Brain microvascular endothelial cell (primary cell): Measurements from ENCODE around the gene BMP7.

Source experiments
- DNase-seq: peaks from one replicate; pipeline ENCODE4 v3.0.0-alpha.2; 2020
- H3K27ac ChIP-seq: fragments of 250-450 bp; sonication (Bioruptor Pico); 2 replicates; pipeline ENCODE4 v1.5.1; 2020; ENCODE audit warnings: mild to moderate bottlenecking, moderate library complexity
- H3K27me3 ChIP-seq: fragments of 250-450 bp; sonication (Bioruptor Pico); replicated peaks from 2 replicates; pipeline ENCODE4 v1.5.1; 2020; ENCODE audit warnings: mild to moderate bottlenecking
- H3K36me3 ChIP-seq: fragments of 250-450 bp; sonication (Bioruptor Pico); replicated peaks from 2 replicates; pipeline ENCODE4 v1.5.1; 2020; ENCODE audit warnings: mild to moderate bottlenecking
- H3K4me3 ChIP-seq: 2 replicates; pipeline ENCODE4 v1.5.1; 2011; ENCODE audit warnings: low read depth, mild to moderate bottlenecking, control low read depth, low read length, moderate library complexity
- CTCF ChIP-seq: IDR thresholded peaks from 2 replicates; pipeline ENCODE4 v1.5.1; 2011; ENCODE audit warnings: low read depth, mild to moderate bottlenecking, moderate library complexity, low read length, control low read depth, inconsistent platforms; ENCODE audit errors: missing control alignments
- in situ Hi-C: cut with HindIII; loops from 2 replicates; pipeline ENCODE4 v1.10.0; 2017; ENCODE audit warnings: low sequenced_read_pairs, low pct_ligation_motif_present

The BMP7 gene

GRCh38 chr20:57249073-57249472 lies 17.4 kb downstream of the BMP7 start:
- Histone ChIP-seq H3K4me3 (no peak overlapping the region), H3K36me3 (no peaks in the 10 kb centered on the region), H3K27ac (no peak overlapping the region), H3K27me3 (no peaks in the 10 kb centered on the region)
- no peak for DNase-seq
- TF ChIP-seq CTCF, result no peak
- in situ Hi-C loops, result no loop called here

GRCh38 chr20:57248132-57248797 lies 18.2 kb downstream of the BMP7 start:
- Histone ChIP-seq H3K27me3 (no peaks in the 10 kb centered on the region), H3K4me3 (no peak overlapping the region), H3K27ac (no peak overlapping the region), H3K36me3 (no peaks in the 10 kb centered on the region)
- TF ChIP-seq CTCF, result no peak
- in situ Hi-C loops, result no loop called here
- DNase-seq, result no peak

GRCh38 chr20:57247292-57247965 lies 19.0 kb downstream of the BMP7 start:
- TF ChIP-seq CTCF, result no peak
- no peak overlapping the region for H3K27ac ChIP-seq
- no peaks in the 10 kb centered on the region for H3K27me3 ChIP-seq
- no peaks in the 10 kb centered on the region for H3K36me3 ChIP-seq
- DNase-seq, result no peak
- H3K4me3 ChIP-seq, result no peak overlapping the region
- in situ Hi-C loops, result no loop called here

GRCh38 chr20:57245997-57246396 lies 20.4 kb downstream of the BMP7 start:
- Histone ChIP-seq H3K4me3 (no peak overlapping the region), H3K36me3 (no peaks in the 10 kb centered on the region), H3K27me3 (no peaks in the 10 kb centered on the region), H3K27ac (no peak overlapping the region)
- in situ Hi-C loops, result no loop called here
- no peak for TF ChIP-seq CTCF
- DNase-seq, result no peak

- TF ChIP-seq CTCF, result no peak
These were observed 21.7 kb downstream of the BMP7 start for GRCh38 chr20:57244627-57245214.

More at GRCh38 chr20:57244627-57245214, 21.7 kb downstream of the BMP7 start:
- no peaks in the 10 kb centered on the region for H3K36me3 ChIP-seq
- H3K27ac ChIP-seq, result no peak overlapping the region
- no peak for DNase-seq
- in situ Hi-C loops, result no loop called here
- H3K4me3 ChIP-seq, result no peak overlapping the region
- no peaks in the 10 kb centered on the region for H3K27me3 ChIP-seq
